Osteocyte (in vitro differentiated cells): ENCODE results near the gene RHEB. TPM values are rescaled to one million over a fixed set of nuclear protein-coding genes. Genes with fewer than 3 reads are reported as not detected.

Experiments used
- DNase-seq: peaks from one replicate; pipeline ENCODE4 v3.0.0; 2021; ENCODE audit warnings: mixed read lengths; ENCODE audit not compliant: unreplicated experiment; ENCODE audit errors: extremely low spot score
- H3K27ac Mint-ChIP-seq: one replicate; pipeline ENCODE4 v1.8.0; 2021; ENCODE audit warnings: mild to moderate bottlenecking, mixed read lengths; ENCODE audit not compliant: unreplicated experiment
- H3K27me3 Mint-ChIP-seq: one replicate; pipeline ENCODE4 v1.8.0; 2021; ENCODE audit warnings: mixed read lengths; ENCODE audit not compliant: unreplicated experiment
- H3K36me3 Mint-ChIP-seq: one replicate; pipeline ENCODE4 v1.8.0; 2021; ENCODE audit warnings: mixed read lengths; ENCODE audit not compliant: unreplicated experiment
- H3K4me1 Mint-ChIP-seq: one replicate; pipeline ENCODE4 v1.8.0; 2021; ENCODE audit warnings: mixed read lengths; ENCODE audit not compliant: unreplicated experiment
- H3K4me3 Mint-ChIP-seq: one replicate; pipeline ENCODE4 v1.8.0; 2021; ENCODE audit warnings: mild to moderate bottlenecking, moderate library complexity, mixed read lengths; ENCODE audit not compliant: unreplicated experiment
- H3K9me3 Mint-ChIP-seq: one replicate; pipeline ENCODE4 v1.8.0; 2021; ENCODE audit warnings: mixed read lengths; ENCODE audit not compliant: unreplicated experiment
- total RNA-seq: library from RNA; stranded (reverse); gene quantifications from 2 replicates; pipeline ENCODE4 v1.2.1, GENCODE V29; 2021
- TF ChIP-seq, protein P1 (sequence below): fragments of 200-600 bp; sonication (generic); IDR thresholded peaks from 2 replicates; pipeline ENCODE4 v1.5.0; 2021; ENCODE audit warnings: antibody characterized with exemption, mild to moderate bottlenecking, moderate library complexity

The RHEB gene
- total RNA-seq, 1 donor from 2014 or later = 97.7 TPM

DNA sequence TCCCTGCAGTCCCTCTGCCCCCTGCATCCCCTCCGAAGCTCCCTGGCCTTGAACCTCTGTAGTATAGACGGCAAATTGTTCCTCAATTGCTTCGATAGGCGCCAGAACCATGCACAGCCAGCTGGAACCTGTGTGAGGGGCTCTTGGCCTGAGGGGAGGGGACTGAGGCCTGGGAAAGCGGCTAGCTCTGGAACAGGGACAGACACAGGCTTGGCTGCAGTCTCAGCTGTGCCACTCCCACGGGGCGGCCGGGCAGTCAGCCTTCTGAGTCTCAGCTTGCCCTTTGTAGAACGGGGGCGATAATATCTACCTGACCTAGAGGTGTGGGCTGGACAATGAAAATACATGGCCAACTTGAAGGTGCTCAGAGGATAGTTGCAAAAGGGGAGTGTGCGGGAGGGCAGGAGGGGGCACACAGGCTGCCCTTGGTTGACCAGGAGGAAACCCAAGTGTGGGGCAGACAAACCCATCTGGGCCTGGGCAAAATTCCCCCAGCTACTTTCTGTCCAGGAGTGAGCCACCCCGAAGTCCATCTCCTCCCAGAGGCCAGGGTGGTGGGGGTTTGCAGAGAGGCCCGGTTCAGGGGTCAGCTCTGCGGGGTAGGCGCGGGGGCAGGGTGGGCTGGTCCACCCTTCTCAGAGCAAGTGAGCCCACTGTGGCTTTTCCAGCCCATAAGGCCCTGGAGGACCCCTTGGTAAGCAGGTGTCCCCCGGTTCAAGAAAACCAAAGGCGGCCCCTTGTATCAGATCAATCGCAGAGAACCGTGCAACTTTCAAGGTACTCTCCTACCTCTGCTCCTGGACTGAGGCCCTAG lies 84.4 kb downstream of the RHEB start:
- Mint-ChIP-seq H3K4me1 (peaks cover 13% of the 10 kb centered on the region), H3K4me3 (no peak overlapping the region), H3K27ac (no peak overlapping the region), H3K27me3 (peaks cover 2% of the 10 kb centered on the region), H3K36me3 (no peaks in the 10 kb centered on the region), H3K9me3 (no peaks in the 10 kb centered on the region)
- DNase-seq = no peak
- TF ChIP-seq, protein P1, sequence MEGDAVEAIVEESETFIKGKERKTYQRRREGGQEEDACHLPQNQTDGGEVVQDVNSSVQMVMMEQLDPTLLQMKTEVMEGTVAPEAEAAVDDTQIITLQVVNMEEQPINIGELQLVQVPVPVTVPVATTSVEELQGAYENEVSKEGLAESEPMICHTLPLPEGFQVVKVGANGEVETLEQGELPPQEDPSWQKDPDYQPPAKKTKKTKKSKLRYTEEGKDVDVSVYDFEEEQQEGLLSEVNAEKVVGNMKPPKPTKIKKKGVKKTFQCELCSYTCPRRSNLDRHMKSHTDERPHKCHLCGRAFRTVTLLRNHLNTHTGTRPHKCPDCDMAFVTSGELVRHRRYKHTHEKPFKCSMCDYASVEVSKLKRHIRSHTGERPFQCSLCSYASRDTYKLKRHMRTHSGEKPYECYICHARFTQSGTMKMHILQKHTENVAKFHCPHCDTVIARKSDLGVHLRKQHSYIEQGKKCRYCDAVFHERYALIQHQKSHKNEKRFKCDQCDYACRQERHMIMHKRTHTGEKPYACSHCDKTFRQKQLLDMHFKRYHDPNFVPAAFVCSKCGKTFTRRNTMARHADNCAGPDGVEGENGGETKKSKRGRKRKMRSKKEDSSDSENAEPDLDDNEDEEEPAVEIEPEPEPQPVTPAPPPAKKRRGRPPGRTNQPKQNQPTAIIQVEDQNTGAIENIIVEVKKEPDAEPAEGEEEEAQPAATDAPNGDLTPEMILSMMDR = no peak

DNA sequence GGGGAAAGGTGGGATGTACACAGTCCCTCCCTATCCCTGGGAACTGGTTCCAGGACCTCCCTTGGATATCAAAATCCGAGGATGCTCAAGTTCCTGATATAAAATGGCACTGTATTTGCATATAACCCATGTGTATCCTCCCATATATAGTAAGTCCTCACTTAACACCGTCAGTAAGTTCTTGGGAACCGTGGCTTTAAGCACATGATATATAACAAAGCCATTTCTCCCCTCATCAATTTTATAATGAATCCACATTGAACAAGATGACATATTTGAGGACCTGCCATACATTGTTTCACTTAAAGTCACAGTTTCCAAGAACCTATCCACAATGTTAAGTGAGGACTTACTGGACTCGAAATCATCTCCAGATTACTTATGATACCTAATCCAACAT lies 85.1 kb downstream of the RHEB start:
- H3K9me3 Mint-ChIP-seq = no peaks in the 10 kb centered on the region
- no peaks in the 10 kb centered on the region for H3K36me3 Mint-ChIP-seq
- DNase-seq = no peak
- H3K4me3 Mint-ChIP-seq = no peak overlapping the region
- TF ChIP-seq, protein P1 = no peak
- H3K4me1 Mint-ChIP-seq = peaks cover 17% of the 10 kb centered on the region
- H3K27ac Mint-ChIP-seq = no peak overlapping the region
- H3K27me3 Mint-ChIP-seq = no peaks in the 10 kb centered on the region

- Mint-ChIP-seq H3K4me1 (peaks cover 24% of the 10 kb centered on the region), H3K4me3 (no peak overlapping the region), H3K36me3 (no peaks in the 10 kb centered on the region), H3K27me3 (no peaks in the 10 kb centered on the region), H3K27ac (no peak overlapping the region), H3K9me3 (no peaks in the 10 kb centered on the region)
- TF ChIP-seq, protein P1 = no peak
- DNase-seq = no peak
Observed at GRCh38 chr7:151433721-151434400, 85.8 kb downstream of the RHEB start.

DNA sequence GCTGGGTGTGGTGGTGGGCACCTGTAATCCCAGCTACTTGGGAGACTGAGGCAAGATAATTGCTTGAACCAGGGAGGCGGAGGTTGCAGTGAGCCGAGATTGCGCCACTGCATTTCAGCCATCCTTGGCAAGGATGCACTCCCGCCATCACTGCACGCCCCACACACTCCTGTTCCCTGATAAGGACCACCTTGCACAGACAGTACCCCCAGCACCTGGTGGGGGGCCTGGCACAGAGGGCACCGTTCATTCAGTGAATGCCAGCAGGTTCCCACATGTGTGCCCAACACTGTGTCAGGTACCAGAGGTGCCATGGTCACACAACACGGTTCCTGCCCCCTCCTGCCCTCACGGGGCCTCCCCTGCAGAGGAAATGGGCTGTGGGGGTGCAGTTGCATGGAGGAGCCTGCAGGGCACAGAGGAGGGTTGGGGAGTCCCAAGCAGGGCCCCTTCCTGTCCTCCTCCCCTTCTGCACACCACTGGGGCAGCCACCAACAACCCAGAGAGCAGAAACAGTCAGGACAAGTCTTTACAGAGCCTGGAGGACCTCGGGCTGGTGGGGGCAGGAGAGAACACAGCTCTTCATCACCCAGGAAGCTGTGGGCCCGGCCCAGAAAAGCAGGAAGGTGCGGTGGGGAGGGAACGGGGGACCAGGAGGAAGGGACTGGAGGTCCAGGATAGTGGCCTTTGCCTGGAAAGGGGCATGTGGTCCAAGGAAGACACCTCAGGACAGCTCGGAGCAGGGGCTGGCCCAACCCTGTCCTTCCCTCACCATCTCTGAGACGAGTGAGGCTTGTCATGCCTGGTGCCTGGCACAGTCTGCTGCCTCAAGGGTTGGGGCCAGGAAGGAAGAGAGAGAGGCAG lies 86.8 kb downstream of the RHEB start:
- no peaks in the 10 kb centered on the region for H3K36me3 Mint-ChIP-seq
- peaks cover 33% of the 10 kb centered on the region for H3K4me1 Mint-ChIP-seq
- no peaks in the 10 kb centered on the region for H3K9me3 Mint-ChIP-seq
- TF ChIP-seq, protein P1 = no peak
- H3K4me3 Mint-ChIP-seq = no peak overlapping the region
- H3K27ac Mint-ChIP-seq = no peak overlapping the region
- H3K27me3 Mint-ChIP-seq = no peaks in the 10 kb centered on the region
- no peak for DNase-seq
